GM18519 (cell line): ENCODE measurements around the gene ZMAT5.

ENCODE experiments used
- ATAC-seq: cut with Tn5 transposase; IDR thresholded peaks from one replicate; pipeline ENCODE4 v1.9.1; 2021; ENCODE audit warnings: mild to moderate bottlenecking, moderate library complexity; ENCODE audit not compliant: unreplicated experiment, low FRiP score

ZMAT5 gene

GRCh38 chr22:29713156-29713727 lies 53.6 kb downstream of the ZMAT5 start:
- ATAC-seq = no peak

DNA sequence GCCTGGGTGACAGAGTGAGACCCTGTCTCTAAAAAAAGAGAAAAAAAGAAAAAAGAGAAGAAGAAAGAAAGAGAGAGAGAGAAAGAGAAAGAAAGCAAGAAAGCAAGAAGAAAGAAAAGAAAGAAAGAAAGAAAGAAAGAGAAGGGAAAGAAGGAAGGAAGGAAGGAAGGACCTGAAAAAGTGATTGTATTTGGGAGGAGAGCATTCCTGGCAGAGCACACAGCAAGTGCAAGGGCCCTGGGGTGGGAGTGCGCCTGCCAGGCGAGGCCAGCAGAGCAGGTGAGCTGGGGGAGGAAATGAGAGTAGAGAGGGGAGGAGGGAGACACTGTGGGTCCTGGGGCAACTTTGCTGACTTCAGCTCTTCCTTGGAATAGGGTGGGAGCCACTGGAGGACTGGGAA lies 54.7 kb downstream of the ZMAT5 start:
- no peak for ATAC-seq

DNA sequence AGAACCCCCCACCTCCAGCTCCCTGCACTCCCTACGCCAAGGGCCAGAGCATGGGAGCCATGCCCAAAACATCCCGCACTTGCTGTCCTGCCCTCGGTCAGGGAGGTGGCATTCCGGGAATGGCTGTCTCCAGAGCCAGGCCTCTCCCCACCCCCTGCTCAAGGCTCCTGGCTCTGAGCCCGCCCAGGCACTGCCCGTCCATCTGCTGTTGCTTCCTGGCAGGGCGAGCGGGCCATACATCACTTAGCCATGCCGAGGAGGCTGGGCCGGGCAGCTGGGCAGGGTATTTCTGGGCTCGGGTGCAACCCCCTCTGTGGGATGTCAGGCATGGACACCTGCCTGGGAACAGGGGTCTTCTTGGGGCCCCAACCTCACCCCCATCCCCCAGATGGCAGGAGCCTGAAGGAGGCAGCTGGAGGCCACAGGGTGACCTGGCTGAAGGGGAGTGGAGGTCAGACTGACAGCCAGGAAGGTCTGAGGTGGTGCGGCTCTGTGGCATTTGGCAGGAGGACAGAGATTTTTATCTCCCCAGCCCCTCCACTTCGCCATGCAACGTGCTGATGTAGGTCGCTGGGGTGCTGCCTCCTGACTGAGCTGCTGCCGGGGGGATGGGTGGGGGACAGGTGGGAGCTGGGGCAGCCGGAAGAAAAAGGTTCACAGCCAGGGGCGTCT lies 55.7 kb downstream of the ZMAT5 start:
- no peak for ATAC-seq

GRCh38 chr22:29710193-29710592 lies 56.6 kb downstream of the ZMAT5 start:
- ATAC-seq = no peak

- no peak for ATAC-seq
Observed at GRCh38 chr22:29707471-29707870, 59.3 kb downstream of the ZMAT5 start.

DNA sequence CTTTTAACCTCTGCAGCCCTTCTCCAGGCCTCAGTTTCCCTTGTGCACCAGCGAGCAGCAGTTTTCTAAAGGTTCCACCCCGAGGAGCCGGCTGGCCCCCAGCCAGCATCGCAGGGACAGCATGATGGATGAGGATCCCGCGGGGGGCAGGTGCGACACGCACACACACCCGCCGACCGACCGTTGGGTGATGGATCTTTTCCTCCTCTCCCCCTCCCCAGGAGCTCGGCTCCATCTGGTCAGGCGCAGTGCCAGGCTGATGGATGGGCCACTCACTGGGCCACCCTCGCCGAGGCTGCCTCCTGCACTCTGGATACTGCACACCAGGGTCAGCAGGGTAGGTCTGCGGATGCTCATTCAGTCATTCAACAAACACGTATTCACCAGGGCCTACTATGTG lies 59.8 kb downstream of the ZMAT5 start:
- no peak for ATAC-seq

GRCh38 chr22:29706486-29706885 lies 60.3 kb downstream of the ZMAT5 start:
- no peak for ATAC-seq

DNA sequence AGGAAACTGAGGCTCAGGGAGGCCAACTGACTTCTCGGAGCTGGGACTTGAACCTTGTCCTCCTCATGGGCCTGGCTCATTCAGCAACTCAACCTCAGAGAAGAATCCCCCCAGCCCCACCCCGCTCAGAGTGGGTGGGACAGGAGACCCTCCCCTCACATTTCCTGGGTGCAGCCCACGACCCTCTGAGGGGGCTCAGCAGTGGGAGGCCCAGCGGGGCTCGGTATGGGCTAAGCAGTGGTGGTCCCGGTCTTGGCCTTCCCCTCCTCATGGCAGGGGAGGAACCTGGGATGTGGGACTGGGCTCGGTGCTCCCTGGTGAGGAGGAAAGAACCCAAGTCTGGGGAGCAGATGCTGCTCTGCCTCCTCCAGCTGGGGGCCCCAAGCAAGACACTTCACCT lies 61.2 kb downstream of the ZMAT5 start:
- no peak for ATAC-seq

- no peak for ATAC-seq
Observed at GRCh38 chr22:29704528-29705285, 62.1 kb downstream of the ZMAT5 start.

DNA sequence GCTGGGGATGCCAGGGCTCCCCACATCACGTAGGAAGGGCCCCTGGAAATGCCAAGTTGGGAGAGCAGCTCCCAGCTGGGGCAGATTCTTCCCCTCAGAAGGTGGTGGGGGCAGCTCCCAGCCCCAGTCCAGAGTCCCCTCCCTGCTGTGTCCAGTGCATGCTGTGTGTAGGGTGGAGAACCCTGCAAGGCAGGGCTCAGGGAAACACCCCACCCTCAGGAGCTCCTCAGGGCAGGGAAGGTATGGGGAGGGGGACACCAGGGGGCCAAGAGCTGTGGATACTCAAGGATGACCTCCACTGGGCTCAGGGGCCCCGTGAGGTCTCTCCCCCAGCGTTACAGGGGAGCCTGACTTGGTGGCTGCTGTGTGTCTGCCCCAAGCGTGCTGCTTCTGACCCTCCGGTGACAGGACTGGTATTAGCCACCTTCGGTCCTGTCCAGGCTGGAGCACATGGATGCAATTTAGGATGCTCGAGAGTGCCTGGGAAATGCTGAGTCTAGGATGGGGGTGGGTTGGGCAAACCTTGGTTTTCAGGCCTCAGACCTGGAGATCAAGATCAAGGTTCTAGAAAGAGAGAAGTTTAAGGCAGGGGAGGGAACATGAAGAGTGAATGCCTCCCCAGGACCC lies 63.1 kb downstream of the ZMAT5 start:
- no peak for ATAC-seq

DNA sequence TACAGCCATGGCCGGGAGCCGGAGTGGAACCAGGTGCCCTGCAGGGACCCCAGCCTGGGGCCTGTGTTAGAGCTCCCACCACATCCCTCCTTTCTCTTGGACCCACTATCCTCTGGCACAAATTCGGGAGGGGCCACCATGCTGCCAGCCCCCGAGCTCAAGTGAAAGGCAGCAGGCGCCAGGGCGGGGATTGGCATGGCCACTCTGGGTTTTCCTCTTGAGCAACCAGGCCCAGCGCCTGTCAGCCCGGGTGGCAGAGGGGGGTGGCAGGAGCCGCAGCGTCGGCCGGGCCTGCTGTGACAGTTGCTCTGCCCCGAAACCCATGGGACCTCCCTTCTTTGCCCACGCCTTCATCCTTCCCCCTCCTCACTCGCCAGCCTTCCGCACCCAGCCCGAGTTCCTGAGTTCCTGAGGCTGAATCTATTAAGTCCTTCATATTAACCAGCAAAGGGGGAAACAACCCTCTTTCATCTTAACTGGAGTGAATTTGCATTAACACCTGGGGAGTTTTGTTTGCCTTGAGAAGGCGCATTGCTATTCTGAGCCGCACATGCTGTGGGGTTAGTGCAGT lies 63.8 kb downstream of the ZMAT5 start:
- no peak for ATAC-seq

- no peak for ATAC-seq
Observed at GRCh38 chr22:29702000-29702930, 64.5 kb downstream of the ZMAT5 start.

GRCh38 chr22:29701155-29701999 lies 65.4 kb downstream of the ZMAT5 start:
- ATAC-seq = no peak

GRCh38 chr22:29700900-29701154 lies 66.0 kb downstream of the ZMAT5 start:
- ATAC-seq = no peak

GRCh38 chr22:29700206-29700899 lies 66.5 kb downstream of the ZMAT5 start:
- no peak for ATAC-seq

DNA sequence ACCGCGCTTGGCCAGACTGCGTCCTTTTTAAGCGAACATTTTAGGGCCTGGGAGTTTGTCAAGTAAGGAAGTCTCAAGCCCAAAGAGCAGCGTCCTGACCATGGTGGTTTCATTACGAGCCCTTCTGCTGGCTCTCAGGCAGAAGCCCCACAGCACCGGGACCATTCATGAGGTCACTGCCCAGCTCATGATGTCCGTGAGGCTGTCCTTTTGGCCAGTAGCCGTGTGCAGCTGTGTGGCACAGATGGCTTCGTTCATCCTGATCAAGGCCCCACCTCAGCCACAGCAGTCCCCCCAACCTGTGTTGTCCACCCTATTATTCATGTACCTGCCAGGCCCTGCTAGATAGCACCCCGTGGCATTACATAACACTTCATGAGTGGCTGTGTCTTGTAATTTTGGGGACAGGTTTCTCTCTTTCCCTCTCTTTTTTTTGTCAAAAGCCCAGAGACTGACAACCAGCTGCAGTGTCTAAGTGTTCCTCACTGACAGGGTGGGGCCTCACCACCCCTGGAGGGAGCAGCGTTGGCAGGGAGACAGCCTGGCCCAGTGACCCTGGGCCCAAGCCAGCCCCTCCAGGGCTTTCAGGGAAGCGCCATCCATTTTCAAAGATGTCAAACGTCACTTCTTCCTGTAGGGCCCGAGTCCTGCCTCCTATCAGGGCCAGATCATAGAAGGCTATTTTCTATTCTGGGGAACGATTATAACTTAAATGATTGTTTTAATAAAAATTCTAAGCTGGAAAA lies 68.8 kb downstream of the ZMAT5 start:
- ATAC-seq = no peak

GRCh38 chr22:29695129-29695926 lies 71.5 kb downstream of the ZMAT5 start:
- ATAC-seq = no peak
